IPS-18a (cell line): ENCODE measurements around the gene PCDHGB7.
"Not testable (repeated sequence)": the region's sequence is repeated elsewhere in the genome, so short reads cannot be mapped to it uniquely, and the experiment has no call there.

ENCODE experiments used
- H3K27ac ChIP-seq: one replicate; pipeline ENCODE4 v1.5.1; 2013; ENCODE audit warnings: low read length
- H3K27me3 ChIP-seq: one replicate; pipeline ENCODE4 v1.6.1; 2013; ENCODE audit warnings: mild to moderate bottlenecking, low read length; ENCODE audit not compliant: control insufficient read depth, insufficient read depth
- H3K36me3 ChIP-seq: one replicate; pipeline ENCODE4 v1.6.1; 2013; ENCODE audit warnings: low read depth, low read length; ENCODE audit not compliant: control insufficient read depth
- H3K4me1 ChIP-seq: one replicate; pipeline ENCODE4 v1.6.1; 2013; ENCODE audit warnings: low read depth, low read length; ENCODE audit not compliant: control insufficient read depth
- H3K4me3 ChIP-seq: one replicate; pipeline ENCODE4 v1.5.1; 2013; ENCODE audit warnings: low read length
- H3K9ac ChIP-seq: one replicate; pipeline ENCODE4 v1.6.1; 2013; ENCODE audit warnings: mild to moderate bottlenecking, low read length, moderate library complexity
- H3K9me3 ChIP-seq: one replicate; pipeline ENCODE4 v1.6.1; 2013; ENCODE audit warnings: low read depth, low read length; ENCODE audit not compliant: control insufficient read depth

Gene PCDHGB7

GRCh38 chr5:141402553-141403243 lies 14.8 kb upstream of the PCDHGB7 start, which contains the start of gene PCDHGA9:
Gene PCDHGA9 (plus strand): TSS chr5:141402778. CDS start chr5:141402953, 175 bp downstream.
- H3K4me3 ChIP-seq: no peak within 1 kb of the TSS
- no peaks in the 10 kb centered on the region for H3K36me3 ChIP-seq
- H3K9ac ChIP-seq: no peak within 1 kb of the TSS
- H3K4me1 ChIP-seq: no peaks in the 10 kb centered on the region
- H3K9me3 ChIP-seq: peaks cover 14% of the 10 kb centered on the region
- H3K27ac ChIP-seq: no peak within 1 kb of the TSS
- H3K27me3 ChIP-seq: no peaks in the 10 kb centered on the region

GRCh38 chr5:141403387-141403786 lies 14.1 kb upstream of the PCDHGB7 start:
- H3K9me3 ChIP-seq: peaks cover 14% of the 10 kb centered on the region
- H3K9ac ChIP-seq: no peak overlapping the region
- no peak overlapping the region for H3K4me3 ChIP-seq
- no peak overlapping the region for H3K27ac ChIP-seq
- H3K4me1 ChIP-seq: no peaks in the 10 kb centered on the region
- no peaks in the 10 kb centered on the region for H3K36me3 ChIP-seq
- H3K27me3 ChIP-seq: no peaks in the 10 kb centered on the region

GRCh38 chr5:141407790-141408505 lies 9.5 kb upstream of the PCDHGB7 start, which contains the start of gene PCDHGB6:
Gene PCDHGB6 (plus strand): TSS chr5:141408021. CDS start chr5:141408203, 182 bp downstream.
- peak within 1 kb of the TSS; percentile 69 for H3K9ac ChIP-seq

GRCh38 chr5:141409598-141410306 lies 7.7 kb upstream of the PCDHGB7 start:
- Histone ChIP-seq H3K9me3 (peaks cover 6% of the 10 kb centered on the region), H3K27ac (no peak overlapping the region), H3K27me3 (peaks cover 11% of the 10 kb centered on the region), H3K4me1 (no peaks in the 10 kb centered on the region), H3K36me3 (no peaks in the 10 kb centered on the region), H3K9ac (no peak overlapping the region), H3K4me3 (no peak overlapping the region)

More at GRCh38 chr5:141407790-141408505, 9.5 kb upstream of the PCDHGB7 start, which contains the start of gene PCDHGB6:
- not testable (repeated sequence) for H3K36me3 ChIP-seq, H3K9me3 ChIP-seq, H3K4me1 ChIP-seq, H3K27ac ChIP-seq
- Histone ChIP-seq H3K4me3 (peak within 1 kb of the TSS; percentile 71), H3K27me3 (peaks cover 11% of the 10 kb centered on the region)

- Histone ChIP-seq H3K27me3 (peaks cover 11% of the 10 kb centered on the region), H3K4me1 (no peaks in the 10 kb centered on the region), H3K9ac (no peak overlapping the region), H3K4me3 (no peak overlapping the region), H3K9me3 (peaks cover 6% of the 10 kb centered on the region), H3K36me3 (no peaks in the 10 kb centered on the region), H3K27ac (no peak overlapping the region)
Measured at GRCh38 chr5:141411575-141411974, 5.9 kb upstream of the PCDHGB7 start.

GRCh38 chr5:141412854-141413539 lies 4.5 kb upstream of the PCDHGB7 start, which contains the start of gene PCDHGA10:
Gene PCDHGA10 (plus strand): TSS chr5:141412987. CDS start chr5:141413176, 189 bp downstream.
- H3K27ac ChIP-seq: no peak within 1 kb of the TSS
- H3K4me1 ChIP-seq: no peaks in the 10 kb centered on the region
- H3K36me3 ChIP-seq: no peaks in the 10 kb centered on the region
- H3K9me3 ChIP-seq: peaks cover 6% of the 10 kb centered on the region
- peak within 1 kb of the TSS; percentile 28 for H3K4me3 ChIP-seq
- peak within 1 kb of the TSS; percentile 17 for H3K9ac ChIP-seq
- peaks cover 11% of the 10 kb centered on the region for H3K27me3 ChIP-seq

GRCh38 chr5:141413540-141414069 lies 3.9 kb upstream of the PCDHGB7 start:
- Histone ChIP-seq H3K4me1 (no peaks in the 10 kb centered on the region), H3K36me3 (no peaks in the 10 kb centered on the region), H3K9ac (no peak overlapping the region), H3K27me3 (peaks cover 14% of the 10 kb centered on the region), H3K4me3 (no peak overlapping the region), H3K9me3 (peaks cover 12% of the 10 kb centered on the region), H3K27ac (no peak overlapping the region)

GRCh38 chr5:141414548-141415274 lies 2.8 kb upstream of the PCDHGB7 start:
- H3K4me3 ChIP-seq, H3K4me1 ChIP-seq, H3K9ac ChIP-seq, H3K27ac ChIP-seq, H3K36me3 ChIP-seq, H3K27me3 ChIP-seq: not testable (repeated sequence)
- H3K9me3 ChIP-seq: peaks cover 16% of the 10 kb centered on the region

- H3K27me3 ChIP-seq, H3K9ac ChIP-seq, H3K27ac ChIP-seq, H3K4me3 ChIP-seq, H3K36me3 ChIP-seq, H3K4me1 ChIP-seq: not testable (repeated sequence)
- peaks cover 20% of the 10 kb centered on the region for H3K9me3 ChIP-seq
Measured at GRCh38 chr5:141415275-141415618, 2.2 kb upstream of the PCDHGB7 start.

- Histone ChIP-seq H3K9ac (no peak overlapping the region), H3K27me3 (peaks cover 8% of the 10 kb centered on the region), H3K36me3 (no peaks in the 10 kb centered on the region), H3K4me1 (no peaks in the 10 kb centered on the region), H3K27ac (no peak overlapping the region), H3K4me3 (no peak overlapping the region), H3K9me3 (peaks cover 42% of the 10 kb centered on the region)
Measured at GRCh38 chr5:141419074-141419880, 1.8 kb downstream of the PCDHGB7 start.
